Omental fat pad (tissue), 4 donors: Measurements from ENCODE around the gene MOGAT2. TPM values are rescaled to one million over a fixed set of nuclear protein-coding genes. Genes with fewer than 3 reads are reported as not detected.
"Not testable (repeated sequence)": the region's sequence is repeated elsewhere in the genome, so short reads cannot be mapped to it uniquely, and the experiment has no call there.

Experiments
- ATAC-seq: fragments of 150-250 bp; one replicate; pipeline ENCODE4 v1.9.1; 2016; ENCODE audit warnings: mild to moderate bottlenecking, moderate library complexity; ENCODE audit not compliant: low FRiP score
- DNase-seq: peaks from one replicate; pipeline ENCODE4 v3.0.0-alpha.2; 2019; ENCODE audit warnings: low spot score
- CTCF ChIP-seq, 3 donors: fragments of 450-650 bp; IDR thresholded peaks; one replicate each; pipeline ENCODE4 v1.5.1; 2016 to 2017; ENCODE audit warnings: antibody characterized with exemption in 3 of 3, mild to moderate bottlenecking in 3 of 3, moderate library complexity in 2 of 3
- total RNA-seq, 4 donors: library from RNA; depleted of rRNA; stranded (reverse); fragments of >200 nt; gene quantifications; one replicate each; pipeline ENCODE4 v1.1.0, GENCODE V29; 2016

Gene MOGAT2
- total RNA-seq, 4 donors from 2014 or later, result not detected

DNA sequence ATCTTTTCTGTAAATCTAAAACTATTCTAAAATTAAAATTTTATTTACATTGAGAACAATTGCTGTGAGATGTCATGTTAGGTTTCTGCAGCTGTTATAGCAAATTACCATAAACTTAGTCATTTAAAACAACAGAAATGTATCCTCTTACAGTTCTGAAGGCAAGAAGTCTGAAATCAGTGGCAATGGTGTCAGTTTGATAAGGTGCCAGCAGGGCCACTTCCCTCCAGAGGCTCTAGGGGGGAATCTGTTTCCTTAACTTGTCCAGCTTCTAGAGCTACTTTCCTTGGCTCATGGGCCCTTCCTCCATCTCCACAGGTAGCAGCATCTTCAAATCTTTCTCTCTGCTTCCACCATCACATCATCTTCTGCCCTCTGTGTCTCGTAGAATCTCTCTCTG, 23.0 kb downstream of the MOGAT2 start:
- TF ChIP-seq CTCF (IDR thresholded peaks at IDR 0.05), result no peak
- no peak for DNase-seq
- no peak for ATAC-seq

DNA sequence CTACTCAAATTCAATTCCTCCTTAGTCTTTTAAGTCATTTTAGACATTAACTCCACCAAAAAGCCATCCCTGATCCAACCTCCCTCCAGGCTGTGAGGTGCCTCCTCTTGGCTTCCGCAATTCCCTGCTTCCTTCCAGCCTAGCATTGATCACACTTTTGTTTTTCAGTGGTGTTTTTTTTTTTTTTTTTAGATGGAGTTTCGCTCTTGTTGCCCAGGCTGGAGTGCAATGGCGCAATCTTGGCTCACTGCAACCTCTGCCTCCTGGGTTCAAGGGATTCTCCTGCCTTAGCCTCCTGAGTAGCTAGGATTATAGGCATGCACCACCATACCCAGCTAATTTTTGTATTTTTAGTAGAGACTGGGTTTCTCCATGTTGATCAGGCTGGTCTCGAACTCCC, 25.5 kb downstream of the MOGAT2 start:
- not testable (repeated sequence) for DNase-seq, ATAC-seq

GRCh38 chr11:75743711-75744563, 26.3 kb downstream of the MOGAT2 start:
- DNase-seq (no peak), ATAC-seq (no peak)
- TF ChIP-seq CTCF (IDR thresholded peaks at IDR 0.05), result no peak

DNA sequence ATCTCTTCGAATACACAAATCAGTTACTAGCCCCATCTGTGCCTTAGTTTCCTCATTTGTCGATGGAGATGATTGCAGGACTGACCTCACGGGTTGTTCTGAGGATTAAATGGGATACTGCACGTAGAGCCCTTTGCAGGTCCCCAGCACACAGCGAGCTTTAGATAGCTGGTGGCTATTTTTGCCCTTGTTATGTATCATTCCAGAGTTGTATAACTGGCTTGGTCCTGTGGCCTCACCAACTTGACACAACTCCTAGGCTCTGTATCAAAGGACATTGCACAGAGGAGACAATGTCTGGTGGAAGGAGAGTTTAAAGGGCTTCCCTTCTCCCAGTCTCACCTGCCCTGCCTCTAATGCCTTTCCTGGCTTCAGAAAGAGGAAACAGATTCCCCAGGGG, 28.2 kb downstream of the MOGAT2 start:
- ATAC-seq (no peak), DNase-seq (no peak)
- TF ChIP-seq CTCF (IDR thresholded peaks at IDR 0.05), result no peak

DNA sequence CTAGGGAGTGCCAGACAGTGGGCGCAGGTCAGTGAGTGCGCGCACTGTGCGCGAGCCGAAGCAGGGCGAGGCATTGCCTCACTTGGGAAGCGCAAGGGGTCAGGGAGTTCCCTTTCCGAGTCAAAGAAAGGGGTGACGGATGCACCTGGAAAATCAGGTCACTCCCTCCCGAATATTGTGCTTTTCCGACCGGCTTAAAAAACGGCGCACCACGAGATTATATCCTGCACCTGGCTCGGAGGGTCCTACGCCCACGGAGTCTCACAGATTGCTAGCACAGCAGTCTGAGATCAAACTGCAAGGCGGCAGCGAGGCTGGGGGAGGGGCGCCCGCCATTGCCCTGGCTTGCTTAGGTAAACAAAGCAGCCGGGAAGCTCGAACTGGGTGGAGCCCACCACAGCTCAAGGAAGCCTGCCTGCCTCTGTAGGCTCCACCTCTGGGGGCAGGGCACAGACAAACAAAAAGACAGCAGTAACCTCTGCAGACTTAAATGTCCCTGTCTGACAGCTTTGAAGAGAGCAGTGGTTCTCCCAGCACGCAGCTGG, 31.2 kb downstream of the MOGAT2 start:
- ATAC-seq, DNase-seq: not testable (repeated sequence)

DNA sequence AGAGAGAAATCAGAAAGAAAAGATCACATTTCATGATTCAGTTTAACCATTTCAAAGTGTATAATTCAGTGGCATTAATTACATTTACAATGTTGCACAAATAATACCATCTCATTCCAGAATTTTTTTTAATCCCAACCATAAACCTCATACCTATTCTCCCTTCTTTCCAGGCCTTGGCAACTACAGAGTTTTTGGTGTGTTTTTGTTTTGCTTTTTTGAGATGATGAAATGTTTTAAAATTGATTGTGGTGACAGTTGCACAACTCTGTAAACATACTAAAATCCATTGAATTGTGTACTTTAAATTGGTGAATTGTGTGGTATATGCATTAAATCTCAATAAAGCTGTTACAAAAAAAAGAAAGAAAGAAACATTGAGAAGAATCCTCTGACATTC, 37.3 kb downstream of the MOGAT2 start:
- not testable (repeated sequence) for DNase-seq, ATAC-seq

GRCh38 chr11:75757651-75758050, 40.0 kb downstream of the MOGAT2 start:
- no peak for ATAC-seq
- TF ChIP-seq CTCF (IDR thresholded peaks at IDR 0.05), result no peak

GRCh38 chr11:75759832-75760231, 42.2 kb downstream of the MOGAT2 start:
- ATAC-seq (no peak), DNase-seq (no peak)
- no peak for TF ChIP-seq CTCF (IDR thresholded peaks at IDR 0.05)

More at GRCh38 chr11:75757651-75758050, 40.0 kb downstream of the MOGAT2 start:
- DNase-seq, result no peak
